Stimulated activated CD4-positive, alpha-beta T cell treated with anti-CD3 and anti-CD28 coated beads, Interleukin-1b, Interleukin-23, amount 100 ng/mL, for 24 hours (primary cell): Measurements from ENCODE around the gene CIAPIN1.

Source experiments
- DNase-seq, 4 experiments: peaks; one replicate each; pipeline ENCODE4 v3.0.0-alpha.2; 2020; ENCODE audit warnings: low read depth in 4 of 4, low spot score in 1 of 4

CIAPIN1 gene

GRCh38 chr16:57476546-57477410, 29.6 kb upstream of the CIAPIN1 start:
- no peak for DNase-seq

GRCh38 chr16:57475711-57476339, 28.6 kb upstream of the CIAPIN1 start:
- DNase-seq: peak in 3 of 4 experiments; percentile 60 to 80 (median 72)

GRCh38 chr16:57474671-57475661, 27.8 kb upstream of the CIAPIN1 start:
- DNase-seq: no peak

DNA sequence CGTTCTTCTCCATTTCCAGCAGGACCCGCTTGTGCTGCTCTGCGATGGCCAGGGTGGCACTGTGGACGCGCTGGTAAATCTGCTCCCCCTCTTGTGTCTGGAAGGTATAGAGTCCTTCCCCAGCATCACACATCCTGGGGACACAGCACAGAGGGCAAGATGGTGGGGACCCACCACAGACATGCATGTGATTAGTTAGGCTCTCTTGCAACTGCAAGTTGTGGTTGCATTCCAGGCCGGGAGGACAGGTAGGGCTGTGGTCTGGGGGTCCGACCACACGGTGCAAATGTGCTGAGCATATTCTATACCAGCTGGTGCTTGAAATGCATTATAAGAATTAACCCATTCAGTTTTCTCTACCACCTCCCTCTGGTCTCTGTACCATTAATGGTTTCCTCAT, 26.7 kb upstream of the CIAPIN1 start:
- DNase-seq: no peak

GRCh38 chr16:57473176-57473840, 26.1 kb upstream of the CIAPIN1 start:
- no peak for DNase-seq

DNA sequence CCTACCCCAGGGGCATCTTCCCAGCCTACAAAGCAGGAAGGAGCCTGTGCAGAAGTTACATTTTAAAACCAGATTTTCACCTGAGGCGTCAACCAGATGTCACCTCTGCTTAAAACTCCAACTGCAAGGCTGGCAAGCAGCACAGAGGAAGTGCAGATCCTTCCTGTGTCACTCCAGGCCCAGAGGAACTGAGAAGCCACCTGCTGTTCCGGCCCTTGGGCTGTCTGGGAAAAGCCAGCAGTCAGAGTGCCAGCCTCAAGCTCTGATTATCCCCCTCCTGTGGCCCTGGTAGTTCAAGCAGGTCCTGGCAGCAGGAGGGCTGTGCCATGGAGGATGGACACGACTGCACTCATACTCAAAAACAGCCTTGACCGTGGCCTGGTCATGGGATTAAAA, 25.5 kb upstream of the CIAPIN1 start:
- no peak for DNase-seq

DNA sequence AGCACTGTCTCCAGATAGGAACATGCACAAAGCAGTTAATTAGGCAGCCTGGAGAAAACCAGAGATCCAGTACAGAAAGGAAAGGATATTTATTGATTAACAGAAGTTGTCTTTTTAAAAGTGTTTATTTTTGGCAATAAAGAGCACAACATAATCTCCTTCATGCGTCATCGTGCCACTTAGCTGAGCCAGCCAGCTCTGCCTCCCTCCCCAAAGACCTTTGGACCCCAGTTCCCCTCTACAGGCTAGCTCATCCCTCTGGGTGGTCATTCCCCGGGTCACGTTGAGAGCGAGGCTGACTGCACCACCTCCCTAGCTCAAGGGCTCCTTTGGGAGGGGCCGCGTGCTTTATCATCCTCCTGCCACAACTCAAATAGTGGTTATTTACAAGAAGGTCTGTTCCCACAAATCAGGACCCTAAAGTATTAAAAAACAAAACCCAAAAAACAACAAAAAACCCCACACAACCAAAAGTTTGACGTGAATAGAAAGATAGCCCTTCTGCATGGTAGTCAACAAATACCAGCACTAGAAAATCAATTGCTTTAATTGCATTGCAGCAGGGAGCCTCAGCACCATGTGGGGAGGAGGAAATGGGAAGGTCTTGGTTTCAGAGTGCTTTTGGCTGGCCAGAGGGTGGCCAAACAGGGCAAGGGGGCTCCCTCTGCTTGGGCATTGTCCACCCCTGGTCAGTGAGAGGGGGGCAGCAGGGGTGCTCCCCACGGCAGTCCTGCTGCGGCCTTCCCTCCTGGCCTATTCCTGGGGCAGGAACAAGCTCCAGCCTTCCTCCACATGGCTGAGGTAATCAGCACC, 24.9 kb upstream of the CIAPIN1 start:
- no peak for DNase-seq

DNA sequence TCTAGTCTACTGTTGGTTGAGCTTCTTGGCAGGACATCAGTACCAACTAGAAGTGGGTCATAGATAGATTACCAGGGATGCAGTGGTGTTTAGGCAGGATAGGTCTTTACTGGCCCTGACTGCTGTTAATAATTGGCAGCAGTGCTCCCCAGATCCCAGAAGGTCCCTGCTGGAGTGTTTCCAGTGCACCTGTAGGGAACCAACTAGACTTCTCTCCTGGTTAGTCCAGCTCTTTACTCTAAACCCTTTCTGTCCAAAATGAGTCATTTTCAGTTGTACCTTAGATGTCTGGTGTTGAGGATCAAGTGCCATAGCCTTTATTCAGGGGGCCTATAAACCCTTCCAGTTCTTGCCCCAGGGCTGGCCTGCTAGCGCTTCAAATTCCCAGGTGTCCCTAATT, 24.0 kb upstream of the CIAPIN1 start:
- no peak for DNase-seq

DNA sequence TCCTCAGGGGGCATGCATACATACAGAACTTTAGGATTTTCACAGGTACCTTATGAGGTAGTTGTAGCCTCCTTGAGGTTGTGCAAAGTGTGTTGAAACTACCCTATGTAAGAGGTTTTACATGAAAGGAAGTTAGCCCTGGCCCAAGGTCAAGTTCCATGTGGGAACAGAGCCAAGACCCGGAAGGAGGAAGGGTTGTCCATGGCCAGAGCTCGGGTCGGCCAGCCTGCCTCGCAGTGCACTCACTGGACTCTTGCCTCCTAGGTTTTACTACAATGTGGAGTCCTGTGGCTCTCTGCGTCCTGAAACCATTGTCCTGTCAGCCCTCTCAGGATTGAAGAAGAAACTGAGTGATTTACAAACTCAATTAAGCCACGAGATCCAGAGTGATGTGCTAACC, 23.5 kb upstream of the CIAPIN1 start:
- DNase-seq: no peak

GRCh38 chr16:57469917-57470470, 22.8 kb upstream of the CIAPIN1 start:
- no peak for DNase-seq

GRCh38 chr16:57469046-57469445, 21.9 kb upstream of the CIAPIN1 start:
- DNase-seq: no peak

DNA sequence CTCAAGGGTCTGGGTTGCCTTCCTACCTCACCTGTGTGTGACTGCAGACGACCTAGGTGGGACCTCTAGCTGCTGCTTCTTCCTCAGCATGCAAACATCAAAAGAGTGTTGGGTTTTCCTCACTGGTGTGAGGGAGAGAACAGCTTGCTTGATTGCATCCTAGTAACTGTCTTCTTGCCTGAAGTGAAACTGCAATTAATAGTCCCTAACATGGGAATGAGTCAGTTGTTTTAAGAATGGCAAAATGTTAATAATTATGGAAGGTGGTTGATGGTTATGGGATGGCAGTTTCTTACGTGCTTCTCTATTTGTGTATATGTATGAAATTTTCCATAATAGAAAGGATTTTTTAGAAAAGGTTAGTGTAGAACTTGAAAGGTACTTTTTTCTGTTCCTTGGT, 21.2 kb upstream of the CIAPIN1 start:
- DNase-seq: no peak

GRCh38 chr16:57464523-57464922, 17.3 kb upstream of the CIAPIN1 start:
- DNase-seq: no peak

DNA sequence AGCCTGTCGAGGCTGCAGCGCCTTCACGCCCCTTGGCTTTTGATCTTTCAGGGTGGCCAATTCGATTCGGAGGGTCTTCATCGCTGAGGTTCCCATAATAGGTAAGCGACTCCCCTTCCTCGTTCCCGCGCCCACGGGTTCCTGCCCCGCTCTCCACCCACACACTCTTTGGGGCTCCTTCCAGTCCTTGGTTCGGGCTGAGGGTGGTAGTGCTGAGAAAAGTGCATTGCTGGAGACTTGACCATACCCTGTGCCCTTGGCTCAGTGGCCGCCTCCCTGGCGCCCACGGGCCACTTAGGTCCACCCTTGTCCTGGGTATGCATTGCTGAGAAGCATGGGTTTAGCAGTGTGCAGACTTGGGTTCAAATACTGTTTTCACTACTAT, 15.8 kb upstream of the CIAPIN1 start:
- DNase-seq: no peak

DNA sequence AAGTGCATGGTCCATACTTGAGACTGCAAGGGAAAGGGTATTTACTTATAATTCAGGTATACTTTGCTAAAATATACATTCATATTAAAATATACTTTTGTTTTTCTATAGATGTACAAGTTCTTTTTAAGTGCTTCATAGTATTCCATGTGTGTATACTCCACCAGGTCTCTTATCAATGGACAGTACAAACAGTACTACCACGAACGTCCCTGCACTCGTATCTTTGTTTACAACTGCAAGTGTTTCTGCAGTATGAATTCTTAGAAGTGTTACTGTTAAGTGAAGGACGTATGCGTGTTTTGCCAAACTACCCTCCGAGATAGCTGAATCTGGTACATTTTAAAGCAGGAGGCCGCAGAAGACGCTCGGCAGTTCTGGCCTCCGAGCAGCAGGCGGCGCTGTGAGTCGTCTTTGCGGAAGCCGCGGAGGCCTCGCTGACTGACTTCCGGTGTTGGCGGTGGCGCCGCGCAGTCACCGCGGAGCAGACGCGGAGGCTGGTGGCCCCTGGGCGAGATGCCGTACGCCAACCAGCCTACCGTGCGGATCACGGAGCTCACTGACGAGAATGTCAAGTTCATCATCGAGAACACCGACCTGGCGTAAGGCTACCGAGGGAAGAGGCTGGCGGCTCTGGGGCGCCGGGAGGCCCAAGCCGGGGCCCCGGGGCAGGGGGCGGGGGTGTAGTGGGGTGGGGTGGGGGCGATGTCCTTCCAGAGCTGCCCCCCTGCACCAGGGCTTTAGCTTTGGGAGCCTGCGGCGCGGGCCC, 15.2 kb upstream of the CIAPIN1 start, which contains the start of gene POLR2C:
TSS of gene POLR2C (plus strand) at position 471 of the 769 bp plus-strand sequence. CDS start at position 517, 46 bp downstream.
- peak; percentile 87 to 96 (median 89) for DNase-seq

GRCh38 chr16:57452021-57452420, 4.8 kb upstream of the CIAPIN1 start:
- no peak for DNase-seq

DNA sequence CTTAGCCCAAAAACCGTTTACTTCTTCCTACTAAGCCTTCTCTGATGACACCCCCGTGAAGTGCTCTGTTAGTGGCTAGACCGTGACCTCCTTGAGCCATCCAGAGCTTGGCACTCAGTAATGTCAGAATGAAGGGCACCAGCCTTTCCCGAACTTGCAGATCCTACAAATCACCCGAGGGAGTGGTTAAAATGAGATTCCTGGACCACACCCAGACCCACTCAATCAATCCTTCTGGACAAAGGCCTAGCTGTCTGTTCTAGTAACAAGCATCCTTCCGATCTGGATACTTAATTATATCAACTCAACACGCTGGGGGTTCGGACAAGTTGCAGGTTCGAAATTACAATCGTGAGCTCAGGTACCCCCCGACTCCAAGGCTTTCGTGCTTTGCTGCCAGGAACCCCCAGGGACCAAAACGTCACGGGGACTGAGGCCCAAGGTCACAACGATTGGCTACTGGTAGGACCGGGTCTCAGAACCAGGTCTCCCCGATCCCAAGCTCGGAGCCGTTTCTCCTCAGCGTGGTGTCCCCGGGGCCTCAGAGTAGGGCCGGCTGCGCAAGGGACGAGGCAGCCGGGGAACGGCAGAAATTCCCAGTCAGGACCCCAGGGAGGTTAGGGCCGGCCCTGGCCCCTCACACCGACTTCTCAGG, 527 bp downstream of the CIAPIN1 start:
- DNase-seq: peak in 2 of 4 experiments; percentile 13 to 24

DNA sequence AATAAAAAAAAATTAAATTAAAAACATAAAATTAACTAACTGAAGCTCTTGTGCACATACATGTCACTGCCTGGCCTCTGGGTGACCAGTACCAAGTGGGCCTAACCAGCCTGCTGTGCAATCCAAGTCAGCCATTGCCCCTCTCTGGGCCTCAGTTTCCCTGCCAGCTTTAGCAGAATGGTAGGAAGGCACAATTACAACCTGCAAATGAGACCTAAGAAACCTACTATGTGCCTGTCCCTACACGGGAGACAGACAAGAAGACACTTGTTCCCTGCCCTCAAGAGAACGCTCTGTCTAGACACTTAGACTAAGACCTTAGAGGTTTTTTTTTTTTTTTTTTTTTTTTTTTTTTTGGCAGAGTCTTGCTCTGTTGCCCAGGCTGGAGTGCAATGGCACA, 1.7 kb downstream of the CIAPIN1 start:
- DNase-seq: no peak
